Measurements from ENCODE around the gene KCNK17. TPM values are rescaled to one million over a fixed set of nuclear protein-coding genes. Genes with fewer than 3 reads are reported as not detected.

The KCNK17 gene
- total RNA-seq, 2 donors from 2014 or later: 0.37 TPM; not detected in 1

GRCh38 chr6:39303425-39304153 is 10.6 kb downstream of the KCNK17 start:
- 88% methylated on average over 29 to 30 of the region's 30 CpGs for WGBS, 2 experiments (ENCODE audit: insufficient coverage in 1 of 2, insufficient read length in 1 of 2)
- no peaks in the 10 kb centered on the region for H3K36me3 Mint-ChIP-seq (ENCODE audit: low read depth)

GRCh38 chr6:39302669-39303424 is 11.4 kb downstream of the KCNK17 start:
- H3K4me1 ChIP-seq (ENCODE audit: control insufficient read depth, insufficient read depth, low read length): no peaks in the 10 kb centered on the region
- no peak overlapping the region for H3K4me3 Mint-ChIP-seq
- H3K27me3 Mint-ChIP-seq (ENCODE audit: insufficient read depth): peaks cover 17% of the 10 kb centered on the region
- H3K9me3 ChIP-seq (ENCODE audit: control insufficient read depth, low read length): no peaks in the 10 kb centered on the region
- no peaks in the 10 kb centered on the region for H3K9me3 Mint-ChIP-seq
- no peak overlapping the region for H3K27ac ChIP-seq (ENCODE audit: low read depth, low read length)
- H3K27ac Mint-ChIP-seq: no peak overlapping the region
- H3K36me3 Mint-ChIP-seq (ENCODE audit: low read depth): no peaks in the 10 kb centered on the region
- no peak overlapping the region for H3K9ac ChIP-seq (ENCODE audit: extremely low read depth, low read length, poor library complexity, severe bottlenecking)
- peak; percentile 90 for TF ChIP-seq CTCF (conservative IDR thresholded peaks at IDR 0.05)
- H3K4me1 Mint-ChIP-seq: peaks cover 7% of the 10 kb centered on the region
- WGBS, 2 experiments (ENCODE audit: insufficient coverage in 1 of 2, insufficient read length in 1 of 2): 11 to 35% methylated on average over 5 to 11 of the region's 11 CpGs
- peak; percentile 97 for DNase-seq
- H3K27me3 ChIP-seq (ENCODE audit: control insufficient read depth, insufficient read depth, low read length, poor library complexity, severe bottlenecking): peaks cover 6% of the 10 kb centered on the region
- no peak overlapping the region for H3K4me3 ChIP-seq (ENCODE audit: low read length)
- H3K36me3 ChIP-seq (ENCODE audit: control insufficient read depth, insufficient read depth, low read length): no peaks in the 10 kb centered on the region

More at GRCh38 chr6:39303425-39304153, 10.6 kb downstream of the KCNK17 start:
- no peak overlapping the region for H3K9ac ChIP-seq (ENCODE audit: extremely low read depth, low read length, poor library complexity, severe bottlenecking)
- no peaks in the 10 kb centered on the region for H3K9me3 ChIP-seq (ENCODE audit: control insufficient read depth, low read length)
- H3K4me1 ChIP-seq (ENCODE audit: control insufficient read depth, insufficient read depth, low read length): no peaks in the 10 kb centered on the region
- DNase-seq: no peak
- TF ChIP-seq CTCF (conservative IDR thresholded peaks at IDR 0.05): no peak
- Mint-ChIP-seq H3K9me3 (no peaks in the 10 kb centered on the region), H3K4me1 (peaks cover 5% of the 10 kb centered on the region), H3K27ac (no peak overlapping the region), H3K27me3 (ENCODE audit: insufficient read depth) (peaks cover 17% of the 10 kb centered on the region), H3K4me3 (no peak overlapping the region)
- H3K36me3 ChIP-seq (ENCODE audit: control insufficient read depth, insufficient read depth, low read length): no peaks in the 10 kb centered on the region
- no peak overlapping the region for H3K27ac ChIP-seq (ENCODE audit: low read depth, low read length)
- no peak overlapping the region for H3K4me3 ChIP-seq (ENCODE audit: low read length)
- H3K27me3 ChIP-seq (ENCODE audit: control insufficient read depth, insufficient read depth, low read length, poor library complexity, severe bottlenecking): peaks cover 6% of the 10 kb centered on the region

GRCh38 chr6:39302011-39302410 is 12.2 kb downstream of the KCNK17 start:
- H3K27ac Mint-ChIP-seq: no peak overlapping the region
- no peak for DNase-seq
- H3K4me3 ChIP-seq (ENCODE audit: low read length): no peak overlapping the region
- H3K4me1 Mint-ChIP-seq: peaks cover 11% of the 10 kb centered on the region
- 86 to 91% methylated on average over 1 to 2 of the region's 2 CpGs for WGBS, 2 experiments (ENCODE audit: insufficient coverage in 1 of 2, insufficient read length in 1 of 2)
- H3K4me3 Mint-ChIP-seq: no peak overlapping the region
- no peak overlapping the region for H3K9ac ChIP-seq (ENCODE audit: extremely low read depth, low read length, poor library complexity, severe bottlenecking)
- H3K27me3 ChIP-seq (ENCODE audit: control insufficient read depth, insufficient read depth, low read length, poor library complexity, severe bottlenecking): peaks cover 1% of the 10 kb centered on the region
- H3K36me3 ChIP-seq (ENCODE audit: control insufficient read depth, insufficient read depth, low read length): no peaks in the 10 kb centered on the region
- peaks cover 13% of the 10 kb centered on the region for H3K27me3 Mint-ChIP-seq (ENCODE audit: insufficient read depth)
- no peak for TF ChIP-seq CTCF (conservative IDR thresholded peaks at IDR 0.05)
- no peak overlapping the region for H3K27ac ChIP-seq (ENCODE audit: low read depth, low read length)
- no peaks in the 10 kb centered on the region for H3K4me1 ChIP-seq (ENCODE audit: control insufficient read depth, insufficient read depth, low read length)
- no peaks in the 10 kb centered on the region for H3K9me3 Mint-ChIP-seq
- no peaks in the 10 kb centered on the region for H3K9me3 ChIP-seq (ENCODE audit: control insufficient read depth, low read length)
- H3K36me3 Mint-ChIP-seq (ENCODE audit: low read depth): no peaks in the 10 kb centered on the region

Measured in endodermal cell (in vitro differentiated cells).